GM21723 (cell line): ENCODE results near the gene TSHZ2.
"Not testable (repeated sequence)": the region's sequence is repeated elsewhere in the genome, so short reads cannot be mapped to it uniquely, and the experiment has no call there.

Source experiments
- ATAC-seq: cut with Tn5 transposase; IDR thresholded peaks from one replicate; pipeline ENCODE4 v1.9.1; 2021; ENCODE audit warnings: mild to moderate bottlenecking, moderate library complexity; ENCODE audit not compliant: unreplicated experiment

TSHZ2 gene

GRCh38 chr20:53488775-53489272 is 516.7 kb downstream of the TSHZ2 start:
- no peak for ATAC-seq

- ATAC-seq, result no peak
Observed at GRCh38 chr20:53489528-53489927, 517.4 kb downstream of the TSHZ2 start.

- no peak for ATAC-seq
Observed at GRCh38 chr20:53490620-53491019, 518.5 kb downstream of the TSHZ2 start.

GRCh38 chr20:53491462-53491861 is 519.3 kb downstream of the TSHZ2 start:
- no peak for ATAC-seq

- no peak for ATAC-seq
Observed at GRCh38 chr20:53492212-53492611, 520.1 kb downstream of the TSHZ2 start.

GRCh38 chr20:53493311-53493857 is 521.2 kb downstream of the TSHZ2 start:
- ATAC-seq, result no peak

- no peak for ATAC-seq
Observed at GRCh38 chr20:53494753-53495152, 522.6 kb downstream of the TSHZ2 start.

- ATAC-seq, result no peak
Observed at GRCh38 chr20:53495398-53496092, 523.4 kb downstream of the TSHZ2 start.

GRCh38 chr20:53497246-53497645 is 525.1 kb downstream of the TSHZ2 start:
- no peak for ATAC-seq

GRCh38 chr20:53498341-53498740 is 526.2 kb downstream of the TSHZ2 start:
- no peak for ATAC-seq

GRCh38 chr20:53500651-53501050 is 528.5 kb downstream of the TSHZ2 start:
- ATAC-seq, result no peak

- no peak for ATAC-seq
Observed at GRCh38 chr20:53502820-53503219, 530.7 kb downstream of the TSHZ2 start.

GRCh38 chr20:53503517-53503919 is 531.4 kb downstream of the TSHZ2 start:
- ATAC-seq, result no peak

- ATAC-seq, result not testable (repeated sequence)
Observed at GRCh38 chr20:53504106-53504505, 531.9 kb downstream of the TSHZ2 start.

- no peak for ATAC-seq
Observed at GRCh38 chr20:53510262-53510661, 538.1 kb downstream of the TSHZ2 start.

GRCh38 chr20:53510704-53511103 is 538.5 kb downstream of the TSHZ2 start:
- no peak for ATAC-seq

GRCh38 chr20:53512076-53512475 is 539.9 kb downstream of the TSHZ2 start:
- no peak for ATAC-seq

GRCh38 chr20:53513168-53513488 is 541.0 kb downstream of the TSHZ2 start:
- ATAC-seq, result no peak

- no peak for ATAC-seq
Observed at GRCh38 chr20:53513489-53514298, 541.5 kb downstream of the TSHZ2 start.

GRCh38 chr20:53515749-53516148 is 543.6 kb downstream of the TSHZ2 start:
- ATAC-seq, result no peak

GRCh38 chr20:53517146-53517545 is 545.0 kb downstream of the TSHZ2 start:
- ATAC-seq, result no peak

GRCh38 chr20:53521421-53521820 is 549.3 kb downstream of the TSHZ2 start:
- ATAC-seq, result not testable (repeated sequence)
